Measurements from ENCODE around the gene LRP11. TPM values are rescaled to one million over a fixed set of nuclear protein-coding genes. Genes with fewer than 3 reads are reported as not detected.

Gene LRP11
- total RNA-seq, 3 donors from 2014 or later (not counting 1 experiment from before 2014, with no cell fraction given), result 0.16 to 0.43 (median 0.26) TPM

GRCh38 chr6:149779644-149779963, 84.6 kb downstream of the LRP11 start:
- H3K27ac ChIP-seq (ENCODE audit: low read length), result no peak overlapping the region
- Mint-ChIP-seq H3K27ac (no peak overlapping the region), H3K4me1 (peaks cover 0 to 4% of the 10 kb centered on the region in 2 donors), H3K4me3 (no peak overlapping the region), H3K36me3 (no peaks in the 10 kb centered on the region), H3K27me3 (ENCODE audit: low read depth in 2 of 2) (no peaks in the 10 kb centered on the region), H3K9me3 (no peaks in the 10 kb centered on the region)
- intact Hi-C loops (cut with micrococcal nuclease), result no loop called here
- TF ChIP-seq CTCF (IDR thresholded peaks at IDR 0.05), result no peak
- DNase-seq, result no peak
- H3K4me1 ChIP-seq (ENCODE audit: control insufficient read depth, insufficient read depth, low read length), result no peaks in the 10 kb centered on the region
- no peak for ATAC-seq
- 50% methylated on average over 2 of the region's 2 CpGs for WGBS (ENCODE audit: insufficient coverage)
- no peaks in the 10 kb centered on the region for H3K27me3 ChIP-seq (ENCODE audit: control insufficient read depth, insufficient read depth, low read length)
- no peaks in the 10 kb centered on the region for H3K9me3 ChIP-seq (ENCODE audit: control insufficient read depth, insufficient read depth, low read length)
- peaks cover 18% of the 10 kb centered on the region for H3K36me3 ChIP-seq (ENCODE audit: control insufficient read depth, insufficient read depth, low read length)
- no peak overlapping the region for H3K4me3 ChIP-seq (ENCODE audit: low read length)

- H3K27me3 Mint-ChIP-seq (ENCODE audit: low read depth in 2 of 2), result no peaks in the 10 kb centered on the region
- H3K4me1 ChIP-seq (ENCODE audit: control insufficient read depth, insufficient read depth, low read length), result no peaks in the 10 kb centered on the region
- DNase-seq (no peak), ATAC-seq (no peak)
- H3K4me3 Mint-ChIP-seq, result no peak overlapping the region
- H3K9me3 Mint-ChIP-seq, result no peaks in the 10 kb centered on the region
- no peak for TF ChIP-seq CTCF (IDR thresholded peaks at IDR 0.05)
- no CpG with 5 or more reads among the region's 1 CpG for WGBS (ENCODE audit: insufficient coverage)
- peaks cover 0 to 4% of the 10 kb centered on the region in 2 donors for H3K4me1 Mint-ChIP-seq
- H3K27me3 ChIP-seq (ENCODE audit: control insufficient read depth, insufficient read depth, low read length), result no peaks in the 10 kb centered on the region
- no peak overlapping the region for H3K27ac Mint-ChIP-seq
- no peak overlapping the region for H3K27ac ChIP-seq (ENCODE audit: low read length)
- peaks cover 18% of the 10 kb centered on the region for H3K36me3 ChIP-seq (ENCODE audit: control insufficient read depth, insufficient read depth, low read length)
- intact Hi-C loops (cut with micrococcal nuclease), result no loop called here
- no peak overlapping the region for H3K4me3 ChIP-seq (ENCODE audit: low read length)
- no peaks in the 10 kb centered on the region for H3K9me3 ChIP-seq (ENCODE audit: control insufficient read depth, insufficient read depth, low read length)
- no peaks in the 10 kb centered on the region for H3K36me3 Mint-ChIP-seq
Observed at GRCh38 chr6:149777624-149778023, 86.5 kb downstream of the LRP11 start.

- H3K36me3 Mint-ChIP-seq, result no peaks in the 10 kb centered on the region
- Histone ChIP-seq H3K4me3 (ENCODE audit: low read length) (no peak overlapping the region), H3K9me3 (ENCODE audit: control insufficient read depth, insufficient read depth, low read length) (no peaks in the 10 kb centered on the region), H3K27ac (ENCODE audit: low read length) (no peak overlapping the region), H3K36me3 (ENCODE audit: control insufficient read depth, insufficient read depth, low read length) (peaks cover 20% of the 10 kb centered on the region), H3K27me3 (ENCODE audit: control insufficient read depth, insufficient read depth, low read length) (no peaks in the 10 kb centered on the region), H3K4me1 (ENCODE audit: control insufficient read depth, insufficient read depth, low read length) (no peaks in the 10 kb centered on the region)
- H3K27ac Mint-ChIP-seq, result no peak overlapping the region
- H3K9me3 Mint-ChIP-seq, result no peaks in the 10 kb centered on the region
- H3K4me3 Mint-ChIP-seq, result no peak overlapping the region
- H3K4me1 Mint-ChIP-seq, result peaks cover 5 to 11% of the 10 kb centered on the region in 2 donors
- WGBS (ENCODE audit: insufficient coverage), result 86% methylated on average over 5 of the region's 6 CpGs
- TF ChIP-seq CTCF (IDR thresholded peaks at IDR 0.05), result no peak
- H3K27me3 Mint-ChIP-seq (ENCODE audit: low read depth in 2 of 2), result no peaks in the 10 kb centered on the region
- no peak for DNase-seq
- ATAC-seq, result no peak
- intact Hi-C loops (cut with micrococcal nuclease), result no loop called here
Observed at GRCh38 chr6:149771925-149772324, 92.2 kb downstream of the LRP11 start.

- intact Hi-C loops (cut with micrococcal nuclease), result no loop called here
- Mint-ChIP-seq H3K4me1 (peaks cover 5 to 11% of the 10 kb centered on the region in 2 donors), H3K36me3 (no peaks in the 10 kb centered on the region), H3K4me3 (no peak overlapping the region), H3K9me3 (no peaks in the 10 kb centered on the region), H3K27ac (peak overlapping the region in 1 of 2 donors; percentile 47), H3K27me3 (ENCODE audit: low read depth in 2 of 2) (no peaks in the 10 kb centered on the region)
- no peak for ATAC-seq
- Histone ChIP-seq H3K4me1 (ENCODE audit: control insufficient read depth, insufficient read depth, low read length) (no peaks in the 10 kb centered on the region), H3K9me3 (ENCODE audit: control insufficient read depth, insufficient read depth, low read length) (no peaks in the 10 kb centered on the region), H3K27me3 (ENCODE audit: control insufficient read depth, insufficient read depth, low read length) (no peaks in the 10 kb centered on the region), H3K27ac (ENCODE audit: low read length) (no peak overlapping the region), H3K36me3 (ENCODE audit: control insufficient read depth, insufficient read depth, low read length) (peaks cover 23% of the 10 kb centered on the region), H3K4me3 (ENCODE audit: low read length) (no peak overlapping the region)
- WGBS (ENCODE audit: insufficient coverage), result 100% methylated on average over 1 of the region's 3 CpGs
- DNase-seq, result no peak
- TF ChIP-seq CTCF (IDR thresholded peaks at IDR 0.05), result no peak
Observed at GRCh38 chr6:149771185-149771584, 93.0 kb downstream of the LRP11 start.
